Stimulated activated effector memory CD8-positive, alpha-beta T cell treated with anti-CD3 and anti-CD28 coated beads, Interleukin-12 subunit alpha, Interleukin-12 subunit beta, amount 100 ng/mL, for 72 hours (primary cell): ENCODE measurements around the gene EPHB4.

ENCODE experiments used
- ATAC-seq: fragments of 150-1000 bp; cut with Tn5 transposase; 2 replicates; pipeline ENCODE4 v1.10.0; 2021
- DNase-seq, 2 donors: peaks; one replicate each; pipeline ENCODE4 v3.0.0; 2021 to 2022; ENCODE audit warnings: low spot score in 2 of 2
- H3K27ac Mint-ChIP-seq: one replicate; pipeline ENCODE4 v1.8.0; 2022; ENCODE audit warnings: mild to moderate bottlenecking, mixed read lengths
- H3K36me3 Mint-ChIP-seq: one replicate; pipeline ENCODE4 v1.8.0; 2022; ENCODE audit warnings: mild to moderate bottlenecking, mixed read lengths
- H3K4me1 Mint-ChIP-seq: one replicate; pipeline ENCODE4 v1.8.0; 2022; ENCODE audit warnings: mixed read lengths
- H3K4me3 Mint-ChIP-seq: one replicate; pipeline ENCODE4 v1.8.0; 2022; ENCODE audit warnings: mild to moderate bottlenecking, mixed read lengths
- H3K9me3 Mint-ChIP-seq: one replicate; pipeline ENCODE4 v1.8.0; 2022; ENCODE audit warnings: mixed read lengths

Gene EPHB4

DNA sequence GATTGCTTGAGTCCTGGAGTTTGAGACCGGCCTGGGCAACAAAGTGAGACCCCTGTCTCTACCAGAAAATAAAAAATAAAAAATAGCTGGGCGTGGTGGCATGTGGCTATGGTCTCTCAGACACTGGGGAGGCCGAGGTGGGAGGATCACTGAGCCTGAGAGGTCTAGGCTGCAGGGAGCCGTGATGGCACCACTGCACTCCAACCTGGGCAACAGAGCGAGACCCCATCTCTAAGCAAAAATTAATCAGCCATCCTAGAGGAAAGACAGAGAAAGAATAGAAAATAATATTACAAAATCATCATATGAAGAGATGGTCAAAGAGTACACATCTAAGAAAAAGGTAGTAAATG, 4.9 kb upstream of the EPHB4 start:
- H3K4me3 Mint-ChIP-seq: no peak overlapping the region
- no peaks in the 10 kb centered on the region for H3K36me3 Mint-ChIP-seq

GRCh38 chr7:100830396-100830795, 3.1 kb upstream of the EPHB4 start:
- Mint-ChIP-seq H3K9me3 (no peaks in the 10 kb centered on the region), H3K4me1 (peaks cover 22% of the 10 kb centered on the region), H3K36me3 (no peaks in the 10 kb centered on the region), H3K4me3 (no peak overlapping the region), H3K27ac (no peak overlapping the region)
- ATAC-seq (peak; percentile 29), DNase-seq (no peak)

More for the DNA sequence above, 4.9 kb upstream of the EPHB4 start:
- H3K9me3 Mint-ChIP-seq: no peaks in the 10 kb centered on the region
- DNase-seq: no peak
- no peak for ATAC-seq
- peaks cover 21% of the 10 kb centered on the region for H3K4me1 Mint-ChIP-seq
- no peak overlapping the region for H3K27ac Mint-ChIP-seq

DNA sequence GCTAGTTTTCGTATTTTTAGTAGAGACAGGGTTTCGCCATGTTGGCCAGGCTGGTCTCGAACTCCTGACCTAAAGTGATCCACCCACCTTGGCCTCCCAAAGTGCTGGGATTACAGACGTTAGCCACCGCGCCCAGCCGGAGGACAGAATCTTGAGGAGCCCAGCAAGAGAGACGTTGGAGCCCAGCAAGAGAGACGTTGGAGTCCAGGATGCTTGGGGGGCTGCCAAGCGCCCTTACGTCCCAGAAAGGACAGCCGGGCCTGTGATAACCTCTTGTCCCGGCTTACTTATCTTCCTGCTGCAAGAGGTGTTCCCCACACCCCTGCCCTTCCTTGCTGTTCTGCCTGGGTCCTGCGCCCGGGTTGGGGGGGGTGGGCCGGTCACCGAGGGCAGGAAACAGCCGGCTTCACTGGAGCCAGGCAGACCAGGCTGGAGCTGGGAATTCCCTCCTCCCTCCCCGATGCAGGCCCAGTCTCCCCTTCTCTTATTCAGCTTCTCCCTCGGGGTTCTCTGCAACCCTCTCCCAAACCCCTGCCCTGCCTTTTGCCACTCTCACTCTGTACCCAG, 1.9 kb upstream of the EPHB4 start:
- Mint-ChIP-seq H3K9me3 (no peaks in the 10 kb centered on the region), H3K36me3 (no peaks in the 10 kb centered on the region), H3K27ac (no peak overlapping the region), H3K4me3 (no peak overlapping the region), H3K4me1 (peaks cover 23% of the 10 kb centered on the region)
- ATAC-seq: no peak
- DNase-seq: no peak

DNA sequence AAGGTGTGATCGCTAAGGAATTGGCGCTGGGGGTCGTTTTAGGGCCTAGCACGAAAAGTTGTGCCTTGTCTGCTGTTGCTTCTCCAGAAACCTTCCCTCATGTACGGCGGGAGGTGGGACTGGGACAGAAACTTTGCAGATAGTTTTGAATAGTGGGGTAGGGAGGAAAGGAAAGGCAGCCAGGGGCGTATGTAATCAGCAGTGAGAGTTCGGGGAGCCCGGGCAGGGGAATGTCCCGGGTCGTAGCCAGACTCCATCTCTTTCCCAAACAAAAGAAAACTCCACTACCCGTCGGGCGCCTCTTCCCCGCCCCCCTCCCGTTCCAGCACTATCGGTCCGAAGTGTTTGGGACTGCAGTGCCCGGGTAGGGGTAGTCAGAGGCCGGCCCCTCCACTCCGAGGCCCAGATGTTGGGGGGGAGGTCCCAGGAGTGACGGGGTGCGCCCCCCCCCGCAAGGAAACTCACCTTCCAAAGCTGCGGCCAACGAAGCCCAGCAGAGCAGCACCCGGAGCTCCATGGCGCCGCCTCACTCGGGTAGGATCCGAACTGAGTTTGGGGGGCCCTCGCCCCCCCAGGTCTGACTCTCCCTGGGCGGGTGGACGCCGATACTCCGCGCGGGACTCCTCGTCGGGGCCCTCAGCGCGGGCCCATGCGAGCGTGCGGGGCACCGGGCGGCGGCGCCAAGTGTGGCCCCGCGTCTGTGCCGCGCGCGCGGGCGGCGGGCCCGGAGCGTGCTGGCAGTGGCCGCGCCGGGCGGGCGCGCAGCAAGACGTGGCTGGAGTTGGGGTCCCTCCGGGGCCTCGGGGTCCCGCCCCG, 601 bp downstream of the EPHB4 start:
- DNase-seq (no peak), ATAC-seq (peak; percentile 42)
- no peak overlapping the region for H3K27ac Mint-ChIP-seq
- peaks cover 23% of the 10 kb centered on the region for H3K4me1 Mint-ChIP-seq
- H3K9me3 Mint-ChIP-seq: no peaks in the 10 kb centered on the region
- H3K36me3 Mint-ChIP-seq: no peaks in the 10 kb centered on the region
- H3K4me3 Mint-ChIP-seq: peak overlapping the region; percentile 61

GRCh38 chr7:100825751-100826513, 1.4 kb downstream of the EPHB4 start:
- H3K27ac Mint-ChIP-seq: no peak overlapping the region
- DNase-seq: no peak
- no peaks in the 10 kb centered on the region for H3K36me3 Mint-ChIP-seq
- no peaks in the 10 kb centered on the region for H3K9me3 Mint-ChIP-seq
- peaks cover 23% of the 10 kb centered on the region for H3K4me1 Mint-ChIP-seq
- no peak for ATAC-seq
- H3K4me3 Mint-ChIP-seq: peak overlapping the region; percentile 58

- no peak for DNase-seq
- no peak for ATAC-seq
- Mint-ChIP-seq H3K9me3 (no peaks in the 10 kb centered on the region), H3K4me3 (no peak overlapping the region), H3K4me1 (peaks cover 23% of the 10 kb centered on the region), H3K36me3 (no peaks in the 10 kb centered on the region), H3K27ac (no peak overlapping the region)
Observed at GRCh38 chr7:100825215-100825671, 2.1 kb downstream of the EPHB4 start.

GRCh38 chr7:100824499-100825214, 2.7 kb downstream of the EPHB4 start:
- no peak for DNase-seq
- Mint-ChIP-seq H3K36me3 (no peaks in the 10 kb centered on the region), H3K4me1 (peaks cover 23% of the 10 kb centered on the region), H3K9me3 (no peaks in the 10 kb centered on the region), H3K27ac (no peak overlapping the region), H3K4me3 (no peak overlapping the region)
- ATAC-seq: no peak

DNA sequence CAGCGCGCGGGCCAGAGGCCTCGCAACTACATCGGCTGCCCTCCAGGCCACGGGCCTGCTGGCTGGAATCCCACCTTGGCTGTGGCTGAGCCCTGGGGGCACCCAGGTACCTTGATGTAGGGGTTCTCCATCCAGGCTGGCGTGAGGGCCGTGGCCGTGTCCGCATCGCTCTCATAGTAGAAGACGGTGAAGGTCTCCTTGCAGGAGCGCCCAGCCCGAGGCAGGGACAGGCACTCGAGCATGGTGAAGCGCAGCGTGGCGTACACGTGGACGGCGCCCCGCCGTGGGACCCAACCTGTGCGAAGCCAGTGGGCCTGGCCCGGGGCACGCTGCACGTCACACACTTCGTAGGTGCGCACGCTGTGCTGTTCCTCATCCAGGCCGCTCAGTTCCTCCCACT, 3.8 kb downstream of the EPHB4 start:
- no peaks in the 10 kb centered on the region for H3K9me3 Mint-ChIP-seq
- ATAC-seq (no peak), DNase-seq (no peak)
- no peak overlapping the region for H3K4me3 Mint-ChIP-seq
- H3K27ac Mint-ChIP-seq: no peak overlapping the region
- H3K36me3 Mint-ChIP-seq: no peaks in the 10 kb centered on the region
- H3K4me1 Mint-ChIP-seq: peaks cover 23% of the 10 kb centered on the region

- Mint-ChIP-seq H3K4me3 (no peak overlapping the region), H3K4me1 (peaks cover 22% of the 10 kb centered on the region), H3K36me3 (no peaks in the 10 kb centered on the region), H3K9me3 (no peaks in the 10 kb centered on the region), H3K27ac (no peak overlapping the region)
- DNase-seq: no peak
- ATAC-seq: no peak
Observed at GRCh38 chr7:100823140-100823525, 4.2 kb downstream of the EPHB4 start.

DNA sequence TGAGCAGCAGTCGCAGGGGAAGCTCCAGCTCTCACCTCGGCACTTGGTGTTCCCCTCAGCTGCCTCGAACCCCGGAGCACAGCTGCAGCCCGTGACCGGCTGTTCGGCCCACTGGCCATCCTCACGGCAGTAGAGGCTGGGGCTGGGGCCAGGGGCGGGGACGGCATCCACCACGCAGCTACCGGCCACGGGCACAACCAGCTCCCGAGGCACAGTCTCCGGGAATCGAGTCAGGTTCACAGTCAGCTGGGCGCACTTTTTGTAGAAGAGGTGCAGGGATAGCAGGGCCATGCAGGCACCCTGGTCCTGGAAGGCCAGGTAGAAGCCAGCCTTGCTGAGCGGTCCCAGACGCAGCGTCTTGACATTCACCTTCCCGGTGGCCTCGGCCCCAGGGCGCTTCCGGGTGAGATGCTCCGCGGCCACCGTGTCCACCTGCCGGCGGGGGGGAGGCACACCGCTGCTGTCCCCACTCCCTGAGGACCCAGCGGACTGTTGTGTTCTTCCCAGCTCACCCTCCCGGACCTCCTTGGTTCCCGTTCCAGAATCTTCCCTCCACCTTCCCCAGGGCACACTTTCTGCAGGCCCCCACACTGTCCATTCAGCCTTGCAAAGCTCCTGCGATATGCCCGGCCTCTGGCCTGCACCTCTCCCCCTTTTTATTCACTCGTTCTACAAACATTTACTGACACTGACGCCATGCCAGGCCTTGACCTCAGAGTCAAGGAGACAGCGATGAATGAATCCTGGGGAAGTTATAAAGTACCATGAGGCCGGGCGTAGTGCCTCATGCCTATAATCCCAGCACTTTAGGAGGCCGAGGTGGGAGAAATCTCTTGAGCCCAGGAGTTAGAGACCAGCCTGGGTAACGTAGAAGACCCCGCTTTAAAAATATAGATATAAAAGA, 4.8 kb downstream of the EPHB4 start:
- DNase-seq (no peak), ATAC-seq (no peak)
- Mint-ChIP-seq H3K36me3 (no peaks in the 10 kb centered on the region), H3K9me3 (no peaks in the 10 kb centered on the region), H3K27ac (no peak overlapping the region), H3K4me3 (no peak overlapping the region), H3K4me1 (peaks cover 16% of the 10 kb centered on the region)

- no peak for ATAC-seq
Observed at GRCh38 chr7:100819586-100819985, 7.7 kb downstream of the EPHB4 start.

DNA sequence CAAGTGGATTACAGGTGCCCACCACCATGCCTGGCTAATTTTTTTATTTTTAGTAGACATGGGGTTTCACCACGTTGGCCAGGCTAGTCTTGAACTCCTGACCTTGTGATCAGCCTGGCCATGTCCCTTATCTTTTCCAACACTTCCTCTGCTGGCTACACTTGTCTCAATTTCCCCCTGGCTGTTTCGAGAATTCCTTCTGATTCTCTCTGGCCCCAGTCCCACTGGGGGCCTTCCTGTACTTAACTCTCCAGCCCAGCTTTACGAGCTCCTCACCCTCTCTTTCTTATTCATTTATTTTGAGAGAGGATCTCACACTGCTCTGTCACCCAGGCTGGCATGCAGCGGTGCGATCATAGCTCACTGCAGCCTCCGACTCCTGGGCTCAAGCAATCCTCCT, 8.5 kb downstream of the EPHB4 start:
- no peak overlapping the region for H3K4me3 Mint-ChIP-seq
- H3K4me1 Mint-ChIP-seq: no peaks in the 10 kb centered on the region
- H3K27ac Mint-ChIP-seq: peak overlapping the region; percentile 40
- ATAC-seq (no peak), DNase-seq (no peak)
- H3K9me3 Mint-ChIP-seq: no peaks in the 10 kb centered on the region
- no peaks in the 10 kb centered on the region for H3K36me3 Mint-ChIP-seq

More at GRCh38 chr7:100819586-100819985, 7.7 kb downstream of the EPHB4 start:
- H3K36me3 Mint-ChIP-seq: no peaks in the 10 kb centered on the region
- no peaks in the 10 kb centered on the region for H3K4me1 Mint-ChIP-seq
- H3K4me3 Mint-ChIP-seq: no peak overlapping the region
- H3K9me3 Mint-ChIP-seq: no peaks in the 10 kb centered on the region
- H3K27ac Mint-ChIP-seq: no peak overlapping the region
- DNase-seq: no peak

DNA sequence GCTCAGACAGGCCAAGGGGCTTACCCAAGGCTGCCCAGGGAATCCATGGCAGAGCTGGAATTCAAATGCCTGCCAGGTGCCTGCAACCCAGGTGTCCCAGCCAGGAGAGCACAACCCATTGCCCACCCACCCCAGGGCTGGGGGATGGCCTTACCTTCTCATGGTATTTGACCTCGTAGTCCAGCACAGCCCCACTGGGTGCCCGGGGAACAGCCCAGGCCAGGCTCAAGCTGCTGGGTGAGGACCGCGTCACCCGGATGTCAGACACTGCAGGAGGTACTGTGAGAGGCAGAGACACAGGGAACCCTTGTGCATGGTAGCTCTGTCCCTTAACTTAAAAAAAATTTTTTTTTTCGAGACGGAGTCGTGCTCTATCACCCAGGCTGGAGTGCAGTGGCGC, 9.0 kb downstream of the EPHB4 start:
- no peaks in the 10 kb centered on the region for H3K4me1 Mint-ChIP-seq
- no peak overlapping the region for H3K4me3 Mint-ChIP-seq
- ATAC-seq (no peak), DNase-seq (no peak)
- H3K36me3 Mint-ChIP-seq: no peaks in the 10 kb centered on the region
- no peaks in the 10 kb centered on the region for H3K9me3 Mint-ChIP-seq
- no peak overlapping the region for H3K27ac Mint-ChIP-seq

- H3K4me3 Mint-ChIP-seq: no peak overlapping the region
- ATAC-seq (no peak), DNase-seq (no peak)
- no peaks in the 10 kb centered on the region for H3K9me3 Mint-ChIP-seq
- H3K27ac Mint-ChIP-seq: no peak overlapping the region
- H3K4me1 Mint-ChIP-seq: no peaks in the 10 kb centered on the region
- H3K36me3 Mint-ChIP-seq: no peaks in the 10 kb centered on the region
Observed at GRCh38 chr7:100817097-100817496, 10.2 kb downstream of the EPHB4 start.
